RPMI7951 (cell line): ENCODE measurements around the gene KCNK17. TPM values are rescaled to one million over a fixed set of nuclear protein-coding genes. Genes with fewer than 3 reads are reported as not detected.
A peak's percentile ranks its signal among the peaks of the same experiment; 100 is the strongest.

Experiments
- DNase-seq: peaks from one replicate; pipeline ENCODE4 v3.0.0-alpha.2; 2012; ENCODE audit warnings: low read depth
- total RNA-seq: library from RNA; depleted of rRNA; stranded (reverse); fragments of >200 nt; shearing (Covaris generic); gene quantifications from 2 replicates; pipeline ENCODE4 v1.2.3, GENCODE V29; 2014; rRNA removed

KCNK17 gene, protein sequence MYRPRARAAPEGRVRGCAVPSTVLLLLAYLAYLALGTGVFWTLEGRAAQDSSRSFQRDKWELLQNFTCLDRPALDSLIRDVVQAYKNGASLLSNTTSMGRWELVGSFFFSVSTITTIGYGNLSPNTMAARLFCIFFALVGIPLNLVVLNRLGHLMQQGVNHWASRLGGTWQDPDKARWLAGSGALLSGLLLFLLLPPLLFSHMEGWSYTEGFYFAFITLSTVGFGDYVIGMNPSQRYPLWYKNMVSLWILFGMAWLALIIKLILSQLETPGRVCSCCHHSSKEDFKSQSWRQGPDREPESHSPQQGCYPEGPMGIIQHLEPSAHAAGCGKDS
- not detected in 2 replicates for total RNA-seq

DNA sequence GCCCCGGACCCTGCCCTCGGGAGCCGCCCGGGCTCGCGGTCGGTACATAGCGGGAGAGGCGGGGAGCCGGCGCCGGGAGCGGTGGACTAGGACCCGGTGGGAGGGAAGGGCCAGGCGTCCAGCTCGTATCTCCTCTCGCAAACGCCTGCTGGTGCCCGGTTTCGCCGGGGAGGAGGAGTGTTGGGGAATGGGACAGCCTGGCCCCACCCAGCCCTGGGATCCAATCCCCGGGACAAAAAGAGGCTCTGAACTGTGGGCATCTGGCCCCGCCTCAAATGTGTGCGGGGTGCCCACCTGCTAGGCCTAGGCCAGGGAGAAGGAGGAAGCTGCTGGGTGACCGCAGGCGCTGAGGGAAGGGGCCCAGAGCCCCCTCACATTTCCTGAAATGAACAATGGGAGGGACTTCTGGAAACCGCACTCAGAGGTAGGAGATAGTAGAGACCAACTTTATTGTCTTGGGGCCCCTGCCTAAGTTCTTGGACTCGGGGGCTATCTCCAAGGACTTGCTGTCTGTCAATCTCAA is at the start of gene KCNK17:
Gene KCNK17, minus strand, starts transcription at position 147 of the 523 bp plus-strand sequence. Its CDS starts 99 bp downstream, at position 48.
- DNase-seq: no peak

DNA sequence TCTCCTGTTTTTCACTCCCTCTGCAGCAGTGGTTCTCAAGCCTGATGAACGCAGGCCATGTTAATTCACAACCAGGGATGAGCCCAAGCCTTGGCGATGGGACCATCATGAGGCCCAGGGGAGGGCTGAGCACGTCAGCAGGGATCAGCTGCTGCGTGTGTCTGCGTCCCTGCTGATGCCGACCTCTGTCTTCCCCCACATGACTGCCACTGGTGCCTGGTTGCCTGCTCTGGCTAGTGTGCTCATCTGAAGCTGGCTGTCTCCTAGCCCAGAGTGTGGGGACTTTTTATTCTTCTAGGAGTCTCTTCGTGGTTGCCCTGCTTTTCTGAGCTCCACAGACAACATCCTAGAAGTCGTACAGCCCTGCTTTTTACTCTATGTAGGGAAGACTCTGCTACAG is 49.1 kb upstream of the KCNK17 start:
- DNase-seq: no peak

DNA sequence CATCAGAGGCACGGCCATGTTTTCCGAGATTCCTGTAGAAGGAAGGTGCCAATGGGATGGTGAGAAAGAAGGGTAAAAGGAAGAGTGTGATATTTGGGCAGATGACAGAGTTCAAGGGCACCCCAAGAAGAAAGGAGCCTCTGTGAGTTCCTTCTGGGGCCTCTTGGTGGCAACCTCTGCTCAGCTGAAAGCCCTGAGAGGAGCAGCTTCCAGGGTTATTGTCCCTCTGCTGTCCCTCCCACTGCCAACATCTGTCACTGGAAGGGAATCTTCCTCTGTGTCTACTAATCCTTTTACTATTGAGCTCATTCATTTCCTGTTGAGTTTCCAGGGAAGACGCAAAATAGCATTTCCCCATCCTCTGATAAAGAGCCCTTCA is 48.3 kb upstream of the KCNK17 start:
- DNase-seq: peak; percentile 72

DNA sequence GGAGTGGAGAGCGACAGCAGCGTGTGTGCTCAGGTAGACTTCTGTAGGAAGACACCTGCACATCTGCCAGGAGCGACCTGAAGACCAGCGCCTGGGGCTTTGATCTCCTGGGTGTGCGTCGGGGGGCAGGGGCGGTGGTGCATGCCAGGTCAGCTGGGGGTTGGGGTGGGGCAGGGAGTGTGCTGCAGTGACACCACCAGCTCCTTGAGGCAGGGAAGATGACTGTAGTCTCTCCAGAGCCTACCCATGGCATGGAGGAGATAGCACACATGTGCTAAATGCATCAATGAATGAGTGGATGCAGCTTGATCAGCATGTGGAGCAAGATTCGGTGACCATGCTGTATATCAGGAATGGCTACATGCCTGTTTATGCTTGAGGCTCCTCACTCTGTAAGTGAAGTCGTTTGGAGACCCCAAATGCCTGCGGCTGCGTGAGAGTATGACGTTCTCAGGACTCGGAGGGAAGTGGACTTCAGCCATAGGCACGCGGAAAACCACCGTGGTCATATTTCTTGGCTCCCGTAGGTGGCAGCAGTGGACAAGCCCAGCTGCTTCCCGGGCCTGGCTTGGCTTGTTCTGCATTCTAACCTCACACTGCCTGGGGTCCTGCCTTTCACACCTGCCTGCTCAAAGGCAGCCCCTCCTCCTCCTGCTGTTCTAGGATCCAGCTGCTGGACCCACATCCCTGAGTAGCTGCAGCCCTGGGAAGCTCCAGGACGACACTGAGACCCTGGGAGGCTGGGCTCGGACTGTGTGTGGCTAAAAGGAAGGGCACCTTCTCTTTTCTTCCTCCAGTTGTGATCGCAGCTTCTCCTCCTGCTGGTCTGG is 47.7 kb upstream of the KCNK17 start:
- peak; percentile 71 for DNase-seq

DNA sequence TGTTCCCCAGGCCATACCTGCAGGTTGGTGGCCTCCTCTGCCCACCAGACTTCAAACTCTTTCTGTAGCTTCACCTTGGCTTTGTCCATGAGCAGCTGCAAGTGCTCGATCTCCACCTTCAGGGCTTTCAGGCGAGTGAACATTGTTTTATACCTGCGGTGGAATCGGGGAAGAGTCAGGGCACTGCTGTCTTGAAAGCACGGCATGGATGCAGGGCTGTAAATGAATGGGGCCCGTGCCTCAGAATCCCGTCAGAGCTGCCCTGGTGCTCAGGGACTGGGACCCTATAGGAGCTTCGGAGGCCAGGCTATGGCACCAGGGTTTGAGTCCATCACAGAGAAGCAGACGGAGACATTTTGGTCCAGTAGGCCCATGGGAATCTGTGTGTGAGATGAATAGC is 46.2 kb upstream of the KCNK17 start:
- DNase-seq: no peak

DNA sequence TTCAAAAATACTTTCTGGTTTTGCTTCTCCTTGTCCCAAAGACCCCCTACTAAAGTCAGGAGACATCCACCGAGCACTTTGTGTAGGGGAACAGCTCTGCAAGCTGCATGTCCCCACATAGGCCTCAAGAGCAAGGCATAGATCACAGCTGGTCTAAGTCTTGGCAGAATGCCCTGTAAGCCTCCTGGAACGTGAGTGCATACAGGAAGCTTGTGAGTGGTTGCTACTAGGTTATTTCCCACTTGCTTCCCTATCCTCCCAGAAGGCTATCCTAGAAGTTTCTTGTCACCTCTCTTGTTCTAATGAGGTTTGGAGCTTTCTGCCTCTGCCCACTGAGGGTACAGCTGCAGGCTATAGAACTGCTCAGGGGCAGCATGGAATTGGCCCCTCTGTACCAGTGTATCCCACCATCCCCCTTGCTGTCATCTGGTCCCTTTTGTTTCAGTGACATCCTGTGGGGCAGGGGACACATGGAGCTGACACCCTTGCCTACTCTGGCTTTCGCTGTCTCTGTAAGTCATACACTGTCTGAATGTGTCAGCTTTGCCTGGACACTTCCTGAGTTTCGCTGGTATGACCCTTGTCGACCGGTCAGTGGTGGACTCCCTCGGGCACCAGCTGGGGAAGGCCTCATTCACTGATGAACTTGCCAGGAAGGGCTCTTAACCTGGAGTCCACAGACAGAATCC is 43.9 kb upstream of the KCNK17 start:
- DNase-seq: peak; percentile 81

DNA sequence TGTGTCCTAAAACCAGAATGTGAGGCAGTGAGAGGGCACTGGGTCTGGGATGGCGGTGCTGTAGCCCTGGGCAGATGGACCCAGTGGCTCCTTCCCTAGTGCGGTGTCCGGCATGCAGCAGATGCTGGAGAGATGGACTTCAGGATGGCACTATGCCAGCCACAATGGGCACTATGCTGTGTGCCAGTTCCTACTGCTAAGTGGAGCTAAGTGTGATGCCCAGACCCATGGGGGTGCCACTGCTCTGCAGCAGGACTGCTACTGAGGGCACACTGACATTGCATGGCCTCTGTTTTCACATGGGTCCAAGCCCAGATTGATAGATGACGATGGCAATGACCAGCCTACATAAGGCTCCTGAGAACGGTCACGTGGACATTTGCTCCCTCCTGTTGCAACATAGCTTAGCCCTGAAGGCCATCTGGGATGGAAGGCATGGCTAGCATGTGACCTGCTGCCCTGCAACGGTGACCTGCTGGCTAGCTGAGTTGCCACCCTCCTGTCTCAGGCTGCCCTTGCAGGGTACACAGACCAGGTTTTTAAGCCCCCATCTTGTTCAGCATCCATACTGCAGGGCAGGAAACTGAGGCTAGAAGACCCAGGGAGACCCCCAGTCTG is 39.6 kb upstream of the KCNK17 start:
- no peak for DNase-seq

DNA sequence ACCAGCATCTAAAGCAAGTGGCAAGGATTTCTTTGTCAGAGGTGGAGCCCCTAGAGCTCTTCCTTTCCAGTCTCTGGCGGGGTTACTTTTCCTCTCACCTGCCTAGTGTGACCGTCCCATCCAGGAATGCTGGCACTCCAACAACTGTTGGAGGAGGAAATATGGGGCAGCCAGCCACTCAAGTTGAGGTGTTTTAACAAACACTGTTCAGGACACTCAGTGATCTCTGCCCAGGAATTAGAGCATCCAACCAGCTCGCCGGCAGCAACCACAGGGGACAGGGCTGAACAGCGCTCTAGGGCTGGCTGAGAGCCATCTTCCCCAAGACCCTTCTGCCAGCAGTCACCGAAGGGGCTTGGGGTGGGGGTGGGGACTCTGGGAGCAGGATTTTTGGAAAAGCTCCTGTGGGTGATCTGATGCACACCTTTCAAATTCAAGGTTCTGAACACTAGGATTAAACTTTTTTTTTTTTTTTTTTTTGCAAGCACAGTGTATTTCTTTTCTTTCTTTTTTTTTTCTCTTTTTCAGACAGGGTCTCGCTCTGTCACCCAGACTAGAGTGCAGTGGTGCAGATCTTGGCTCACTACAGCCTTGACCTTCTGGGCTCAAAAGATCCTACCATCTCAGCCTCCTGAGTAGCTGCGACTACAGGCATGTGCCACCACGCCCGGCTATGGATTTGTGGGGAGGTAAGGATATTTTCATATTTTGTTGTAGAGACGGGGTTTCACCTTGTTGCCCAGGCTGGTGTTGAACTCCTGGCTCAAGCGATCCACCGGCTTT is 36.7 kb upstream of the KCNK17 start:
- DNase-seq: no peak

DNA sequence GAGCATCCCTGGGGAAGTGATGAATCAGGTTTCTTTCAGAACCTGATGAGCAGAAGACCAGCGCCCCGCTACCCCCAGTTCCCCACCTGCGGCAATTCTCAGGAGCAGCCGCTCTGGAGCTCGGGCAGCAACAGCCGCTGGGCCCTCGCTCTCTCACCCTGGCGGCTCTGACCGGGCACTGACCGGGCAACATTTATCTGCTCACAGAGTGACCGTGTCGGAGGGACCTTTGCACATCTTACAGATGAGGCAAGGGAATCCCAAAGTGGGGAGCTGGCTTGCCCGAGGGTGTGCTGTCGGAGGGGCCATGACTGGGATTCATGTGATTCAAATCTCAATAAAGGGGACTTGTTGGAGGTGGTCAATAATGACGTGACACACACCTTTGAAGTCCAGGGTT is 34.5 kb upstream of the KCNK17 start:
- DNase-seq: no peak

DNA sequence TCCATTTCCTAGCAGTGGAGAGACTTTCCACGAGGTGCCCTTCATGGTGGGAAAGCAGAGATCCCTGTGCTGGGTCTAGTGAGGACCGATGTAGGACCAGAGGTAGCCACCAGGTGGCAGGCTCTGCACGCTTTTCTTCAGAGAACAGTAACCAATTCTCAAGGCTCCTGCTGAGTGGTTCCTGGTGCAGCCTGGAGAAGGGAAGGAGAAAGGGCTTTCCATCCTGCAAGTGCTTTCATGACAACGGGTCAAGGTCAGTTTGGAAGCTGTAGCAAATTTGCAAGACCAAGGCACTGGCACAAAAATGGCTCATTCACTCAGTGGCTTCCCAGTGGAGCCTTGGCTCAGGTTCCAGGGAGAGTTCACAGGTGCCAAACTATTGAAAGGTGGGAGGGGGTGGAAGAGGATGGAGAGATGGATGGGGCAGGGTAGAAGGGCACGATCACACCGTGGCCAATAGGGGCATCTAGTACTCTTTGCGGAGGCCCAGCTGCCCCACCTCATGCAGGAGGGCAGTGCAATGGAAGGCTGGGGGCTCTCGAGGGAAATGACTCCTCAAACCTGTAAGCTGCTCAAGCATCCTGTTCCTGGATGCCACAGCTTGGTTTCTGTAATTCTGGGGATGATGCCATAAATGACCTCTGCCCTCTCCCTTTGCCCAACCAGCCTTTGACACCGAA is 33.8 kb upstream of the KCNK17 start:
- peak; percentile 61 for DNase-seq

DNA sequence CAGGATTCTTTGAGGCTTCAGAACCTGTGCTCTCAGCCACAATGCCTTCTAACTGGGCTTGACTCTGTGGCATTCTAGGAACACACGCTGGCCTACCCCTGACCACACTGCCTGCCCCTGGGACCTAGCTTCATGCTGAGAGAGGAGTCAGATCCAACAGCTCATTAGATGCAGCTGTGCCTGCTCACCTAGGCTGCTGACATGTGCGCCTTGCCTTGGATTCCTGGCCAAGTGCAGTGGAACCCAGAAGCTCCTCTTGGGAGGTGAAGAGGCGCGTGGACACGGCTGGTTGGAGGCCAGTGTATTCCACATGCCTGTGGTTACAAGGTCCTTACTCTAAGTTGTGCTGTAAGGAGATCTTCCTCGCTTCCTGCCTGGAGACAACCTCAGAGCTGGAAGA is 33.0 kb upstream of the KCNK17 start:
- DNase-seq: no peak

DNA sequence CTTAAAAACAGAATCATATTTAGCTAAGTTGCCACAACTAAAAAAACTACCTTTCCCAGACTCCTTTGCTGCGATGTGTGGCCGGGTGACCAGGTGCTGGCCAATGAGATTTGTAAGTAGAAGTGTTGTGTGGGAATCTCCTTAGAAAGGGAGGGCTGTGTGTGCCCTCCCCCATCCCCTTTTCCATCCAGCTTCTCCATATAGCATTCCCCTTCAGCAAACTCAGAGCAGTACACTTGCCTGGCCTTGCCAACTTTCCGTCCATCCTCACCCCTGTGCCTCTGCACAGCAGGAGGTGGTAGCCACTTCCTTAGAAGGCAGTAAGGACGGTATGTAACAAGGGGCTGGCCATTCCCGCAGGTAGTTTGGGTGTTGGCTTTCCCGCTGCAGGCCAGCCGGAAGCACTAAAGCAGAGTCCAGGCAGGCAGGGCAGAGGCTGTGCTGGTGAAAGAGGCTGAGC is 30.6 kb upstream of the KCNK17 start:
- DNase-seq: no peak

DNA sequence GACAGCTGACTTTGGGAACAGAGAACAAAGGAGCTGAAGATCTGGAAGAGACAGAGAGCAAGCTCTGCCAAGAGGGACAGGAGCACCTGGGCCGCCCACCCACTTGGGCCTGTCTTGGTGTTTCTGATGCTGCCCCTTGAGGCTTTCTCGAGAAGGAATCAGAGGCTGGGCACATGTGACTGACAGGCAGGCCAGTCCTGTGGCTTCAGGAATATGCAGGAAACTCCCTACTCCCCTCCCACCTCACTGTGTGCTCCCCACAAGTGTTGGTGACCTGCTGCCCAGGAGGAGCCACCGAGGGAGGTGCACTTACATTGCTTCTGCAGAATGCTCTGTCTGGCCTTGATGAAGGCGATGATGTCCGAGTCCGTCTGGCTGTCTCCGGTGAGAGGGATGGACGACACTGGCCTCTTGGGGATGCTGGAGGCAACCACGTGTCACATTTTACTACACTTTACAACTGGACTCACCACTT is 29.2 kb upstream of the KCNK17 start:
- no peak for DNase-seq

DNA sequence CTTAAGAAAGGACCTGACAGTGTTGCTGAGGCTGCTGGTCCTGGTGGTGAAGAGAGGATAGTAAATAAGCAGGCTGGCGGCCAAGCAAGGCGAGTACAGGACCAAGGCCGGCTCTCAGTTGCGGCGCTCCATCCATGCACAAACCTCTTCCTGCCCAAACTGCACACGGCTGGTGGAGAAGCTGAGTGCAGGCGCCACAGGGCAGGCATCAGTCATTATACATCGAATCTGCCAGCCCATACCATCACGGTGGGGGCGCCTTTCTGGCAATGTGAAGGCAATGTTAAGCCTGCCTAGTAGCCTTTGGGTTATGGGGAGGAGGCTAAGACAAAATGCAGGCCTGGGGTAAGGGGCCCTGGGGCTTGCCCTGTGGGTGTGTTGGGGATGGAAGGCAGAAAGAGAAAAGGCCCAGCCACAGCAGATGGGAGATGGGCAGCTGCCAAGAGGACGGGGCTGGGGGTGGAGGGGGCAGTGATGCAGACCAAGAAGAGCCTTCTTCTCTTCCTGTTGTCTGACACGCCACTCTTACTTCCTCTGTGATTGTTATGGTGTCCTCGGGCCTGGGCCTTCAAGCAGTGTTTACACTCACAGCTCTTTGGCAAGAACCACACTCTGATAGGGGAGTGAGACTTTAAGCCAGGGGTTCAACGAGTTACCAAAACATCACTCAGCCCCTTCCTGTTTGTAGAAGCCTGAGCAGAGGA is 28.6 kb upstream of the KCNK17 start:
- no peak for DNase-seq

DNA sequence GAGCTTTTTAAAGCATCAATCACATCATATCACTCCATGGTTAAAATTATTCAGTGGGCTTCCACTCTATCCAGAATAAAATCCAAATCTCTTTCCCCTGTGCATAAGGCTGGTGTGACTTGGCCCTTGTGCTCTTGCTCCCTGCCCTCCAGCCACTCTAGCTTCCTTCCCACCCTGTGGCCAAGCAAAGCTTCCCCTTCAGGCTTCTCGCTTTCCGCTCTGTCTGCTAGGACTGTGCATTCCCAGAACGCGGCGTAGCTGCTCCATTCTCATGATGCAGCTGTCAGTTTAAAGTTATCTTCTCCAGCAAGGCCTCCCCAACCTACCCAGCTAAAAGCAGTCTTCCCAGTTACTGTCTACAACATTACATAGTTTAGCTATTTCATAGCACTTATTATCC is 27.7 kb upstream of the KCNK17 start:
- DNase-seq: no peak

DNA sequence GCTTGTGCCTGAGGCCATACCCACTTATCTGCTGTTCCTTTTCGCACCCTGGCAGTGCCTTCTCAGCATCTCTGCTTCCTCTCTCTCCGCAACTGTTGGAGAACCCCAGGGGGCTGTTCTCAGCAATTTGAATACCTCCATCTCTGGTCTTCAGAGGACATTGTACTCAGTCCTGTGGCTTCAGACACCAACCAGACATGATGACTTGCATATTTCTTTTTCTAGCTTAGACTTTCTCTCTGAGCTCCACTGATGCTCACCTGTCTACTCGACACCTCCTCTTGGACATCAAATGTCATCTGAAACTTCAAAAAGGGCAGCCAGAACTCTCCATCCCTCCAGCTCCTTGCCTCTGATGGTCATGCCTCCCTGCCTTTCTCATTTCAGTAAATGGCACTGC is 27.1 kb upstream of the KCNK17 start:
- no peak for DNase-seq

DNA sequence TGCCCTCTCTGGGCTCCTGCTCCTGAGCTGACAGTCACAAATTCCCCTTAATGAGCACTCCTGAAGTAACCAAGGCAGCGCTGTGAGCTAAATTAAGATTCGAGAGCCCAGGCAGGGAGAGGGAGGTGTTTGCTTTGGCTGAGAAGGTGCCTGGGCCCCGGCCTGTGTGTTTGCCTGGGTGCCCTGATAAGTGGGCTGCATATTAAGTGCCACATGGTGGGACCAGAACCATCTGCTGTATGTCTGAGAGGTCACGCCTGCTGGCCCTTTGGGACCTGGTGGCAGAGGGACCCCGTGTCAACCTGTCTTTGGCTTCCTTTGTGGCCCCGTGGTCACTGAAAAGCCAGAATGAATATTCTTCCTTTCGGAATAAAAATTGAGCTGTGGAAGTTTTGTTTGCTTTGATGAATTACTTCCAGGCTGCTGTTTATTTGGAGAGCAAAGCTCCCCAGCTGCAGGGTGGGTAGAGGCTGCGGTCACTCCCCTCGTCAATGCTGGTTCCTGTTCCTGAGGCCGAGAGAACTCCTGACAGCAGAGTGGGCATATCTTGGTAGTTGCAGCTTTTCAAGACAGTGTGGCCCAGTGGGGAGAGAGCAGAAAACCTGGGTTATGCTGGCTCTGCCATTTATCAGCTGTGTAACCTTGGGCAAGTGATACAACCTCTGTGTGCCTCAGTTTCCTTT is 25.8 kb upstream of the KCNK17 start:
- no peak for DNase-seq

DNA sequence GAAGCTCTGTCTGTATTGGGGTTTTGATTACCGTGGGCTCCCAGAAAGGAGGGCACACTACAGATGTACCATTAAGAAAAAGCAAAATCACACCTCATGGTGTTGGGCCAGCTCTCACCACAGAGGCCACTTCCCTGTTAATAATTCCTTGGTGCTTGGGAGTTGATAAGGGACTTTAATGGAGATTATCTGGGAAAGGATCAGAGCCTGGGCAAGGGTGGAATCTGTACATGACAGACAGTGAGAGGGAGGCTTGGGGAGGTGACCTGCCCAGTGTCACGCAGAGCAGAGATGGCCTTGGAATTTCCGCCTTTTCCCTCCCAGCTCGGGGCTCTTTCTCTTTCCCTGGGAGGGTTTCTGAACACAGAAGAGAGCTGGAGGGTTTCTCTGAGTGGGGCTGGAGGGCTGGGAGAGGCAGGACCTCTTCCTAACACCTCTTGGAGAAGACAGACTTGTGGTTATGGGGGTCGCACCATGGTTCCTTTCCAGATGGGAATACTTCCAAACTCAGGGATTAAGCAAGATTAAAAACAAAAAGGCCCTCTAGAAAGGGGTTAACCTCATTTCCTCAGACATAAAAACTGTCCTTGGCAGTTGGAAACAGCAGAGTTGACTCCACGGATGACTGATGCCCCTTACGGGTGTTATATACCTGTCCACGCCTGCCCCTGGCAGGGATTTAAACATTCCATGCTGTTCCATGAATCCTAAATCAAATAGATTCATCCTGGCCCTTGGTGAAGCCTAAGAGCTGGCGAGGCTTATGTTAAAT is 25.1 kb upstream of the KCNK17 start:
- DNase-seq: no peak
